HFF-Myc (cell line): ENCODE results near the gene STX4.
"Not testable (repeated sequence)": the region's sequence is repeated elsewhere in the genome, so short reads cannot be mapped to it uniquely, and the experiment has no call there.

Experiments
- DNase-seq: peaks from one replicate; pipeline ENCODE4 v3.0.0-alpha.2; 2011; ENCODE audit warnings: low read depth; ENCODE audit errors: extremely low read depth
- H3K4me3 ChIP-seq: replicated peaks from 2 replicates; pipeline ENCODE4 v1.5.1; 2011; ENCODE audit warnings: low read depth, mild to moderate bottlenecking, control low read depth, low read length
- CTCF ChIP-seq: IDR thresholded peaks from 2 replicates; pipeline ENCODE4 v1.5.1; 2012; ENCODE audit warnings: mild to moderate bottlenecking, low read depth, low read length, control low read depth; ENCODE audit errors: missing control alignments

The STX4 gene

GRCh38 chr16:31010585-31011325 lies 22.6 kb upstream of the STX4 start, which contains the start of gene STX1B:
Gene STX1B, minus strand, starts transcription at chr16:31010638. Its CDS starts 242 bp downstream, at chr16:31010396.
- TF ChIP-seq CTCF: no peak
- no peak for DNase-seq
- H3K4me3 ChIP-seq: peak within 1 kb of the TSS; percentile 31

GRCh38 chr16:31011815-31012214 lies 21.5 kb upstream of the STX4 start:
- DNase-seq, H3K4me3 ChIP-seq: not testable (repeated sequence)

GRCh38 chr16:31013292-31013691 lies 20.1 kb upstream of the STX4 start:
- H3K4me3 ChIP-seq, DNase-seq: not testable (repeated sequence)

GRCh38 chr16:31016018-31016417 lies 17.3 kb upstream of the STX4 start:
- DNase-seq: no peak

GRCh38 chr16:31017756-31018155 lies 15.6 kb upstream of the STX4 start:
- DNase-seq, H3K4me3 ChIP-seq: not testable (repeated sequence)

More at GRCh38 chr16:31016018-31016417, 17.3 kb upstream of the STX4 start:
- TF ChIP-seq CTCF: no peak
- no peak overlapping the region for H3K4me3 ChIP-seq

- DNase-seq: no peak
- no peak for TF ChIP-seq CTCF
- H3K4me3 ChIP-seq: no peak overlapping the region
Measured at GRCh38 chr16:31020536-31020935, 12.8 kb upstream of the STX4 start.

- no peak for TF ChIP-seq CTCF
- no peak for DNase-seq
- no peak overlapping the region for H3K4me3 ChIP-seq
Measured at GRCh38 chr16:31022544-31023251, 10.7 kb upstream of the STX4 start.

GRCh38 chr16:31023252-31023602 lies 10.1 kb upstream of the STX4 start:
- DNase-seq: no peak
- no peak overlapping the region for H3K4me3 ChIP-seq
- TF ChIP-seq CTCF: no peak
